GM23338 (cell line): ENCODE data around the gene LAMTOR5. TPM values are rescaled to one million over a fixed set of nuclear protein-coding genes. Genes with fewer than 3 reads are reported as not detected.

Experiments used
- ATAC-seq: fragments of 200-7000 bp; cut with Tn5 transposase; 3 replicates; pipeline ENCODE4 v1.9.1; 2020
- DNase-seq: peaks from one replicate; pipeline ENCODE4 v3.0.0-alpha.2; 2015; ENCODE audit warnings: low spot score
- H2AFZ ChIP-seq: fragments of 200-600 bp; sonication (generic); 2 replicates; pipeline ENCODE4 v1.8.0; 2016; ENCODE audit warnings: antibody characterized with exemption, mild to moderate bottlenecking, moderate library complexity
- H3F3A ChIP-seq: fragments of 200-600 bp; sonication (generic); replicated peaks from 2 replicates; pipeline ENCODE4 v1.8.0; 2017; ENCODE audit warnings: antibody characterized with exemption, mixed run types, low read depth
- H3K27ac ChIP-seq: fragments of 200-600 bp; sonication (generic); 2 replicates; pipeline ENCODE4 v1.6.1; 2016; ENCODE audit warnings: low read depth
- H3K27me3 ChIP-seq: fragments of 200-600 bp; sonication (generic); 2 replicates; pipeline ENCODE4 v1.8.0; 2016; ENCODE audit warnings: mild to moderate bottlenecking, mixed run types, moderate library complexity; ENCODE audit not compliant: insufficient read depth
- H3K36me3 ChIP-seq: fragments of 200-600 bp; sonication (generic); 2 replicates; pipeline ENCODE4 v1.8.0; 2016; ENCODE audit warnings: mild to moderate bottlenecking; ENCODE audit not compliant: insufficient read depth
- H3K4me1 ChIP-seq: fragments of 200-600 bp; sonication (generic); 2 replicates; pipeline ENCODE4 v1.8.0; 2016; ENCODE audit warnings: mild to moderate bottlenecking, moderate library complexity; ENCODE audit not compliant: insufficient read depth
- H3K4me2 ChIP-seq: fragments of 200-600 bp; sonication (generic); 2 replicates; pipeline ENCODE4 v1.7.1; 2017; ENCODE audit warnings: mixed run types
- H3K4me3 ChIP-seq: fragments of 200-600 bp; sonication (generic); 2 replicates; pipeline ENCODE4 v1.6.1; 2016; ENCODE audit warnings: mixed run types
- H3K79me2 ChIP-seq: fragments of 200-600 bp; sonication (generic); replicated peaks from 2 replicates; pipeline ENCODE4 v1.8.0; 2017; ENCODE audit warnings: mild to moderate bottlenecking; ENCODE audit not compliant: insufficient read depth
- H3K9me2 ChIP-seq: fragments of 200-600 bp; sonication (generic); 2 replicates; pipeline ENCODE4 v1.8.0; 2017; ENCODE audit not compliant: insufficient read depth
- H4K20me1 ChIP-seq: fragments of 200-600 bp; sonication (generic); replicated peaks from 2 replicates; pipeline ENCODE4 v1.8.0; 2017; ENCODE audit warnings: mild to moderate bottlenecking; ENCODE audit not compliant: insufficient read depth
- H3K27ac Mint-ChIP-seq: 2 replicates; pipeline ENCODE4 v1.8.0; 2020; ENCODE audit warnings: inconsistent platforms, mild to moderate bottlenecking, moderate library complexity, mixed read lengths
- H3K27me3 Mint-ChIP-seq: 3 replicates; pipeline ENCODE4 v1.8.0; 2022; ENCODE audit warnings: low read depth, mild to moderate bottlenecking, moderate library complexity, mixed read lengths, inconsistent platforms; ENCODE audit not compliant: insufficient read depth, poor library complexity
- H3K36me3 Mint-ChIP-seq: 3 replicates; pipeline ENCODE4 v1.8.0; 2021; ENCODE audit warnings: low read depth, mild to moderate bottlenecking, inconsistent platforms, moderate library complexity, mixed read lengths
- H3K4me1 Mint-ChIP-seq: 3 replicates; pipeline ENCODE4 v1.8.0; 2020; ENCODE audit warnings: mild to moderate bottlenecking, inconsistent platforms, mixed read lengths
- H3K4me3 Mint-ChIP-seq: 3 replicates; pipeline ENCODE4 v1.8.0; 2021; ENCODE audit warnings: moderate library complexity, mild to moderate bottlenecking, inconsistent platforms, mixed read lengths
- H3K9me3 Mint-ChIP-seq: 3 replicates; pipeline ENCODE4 v1.8.0; 2020; ENCODE audit warnings: moderate library complexity, mild to moderate bottlenecking, inconsistent platforms, mixed read lengths
- CREB1 ChIP-seq: fragments of 250-450 bp; sonication (Bioruptor Pico); IDR thresholded peaks from 2 replicates; pipeline ENCODE4 v1.5.0; 2020; ENCODE audit warnings: low read depth, mild to moderate bottlenecking, moderate library complexity
- EZH2 ChIP-seq: fragments of 200-600 bp; sonication (generic); IDR thresholded peaks from one replicate; pipeline ENCODE4 v1.8.0; 2017; ENCODE audit warnings: antibody characterized with exemption, mild to moderate bottlenecking, low read depth; ENCODE audit not compliant: unreplicated experiment
- EZH2phosphoT487 ChIP-seq: fragments of 200-600 bp; sonication (generic); IDR thresholded peaks from one replicate; pipeline ENCODE4 v1.8.1; 2018; ENCODE audit warnings: antibody characterized with exemption; ENCODE audit not compliant: unreplicated experiment
- POLR2AphosphoS5 ChIP-seq: IDR thresholded peaks from 2 replicates; pipeline ENCODE4 v1.6.1; 2016; ENCODE audit warnings: antibody characterized with exemption, low read depth
- REST ChIP-seq: IDR thresholded peaks from one replicate; pipeline ENCODE4 v1.6.1; 2018; ENCODE audit warnings: antibody characterized with exemption; ENCODE audit not compliant: unreplicated experiment
- STAT1 ChIP-seq: IDR thresholded peaks from one replicate; pipeline ENCODE4 v1.6.1; 2016; ENCODE audit warnings: antibody characterized with exemption; ENCODE audit not compliant: unreplicated experiment
- ZNF114 ChIP-seq: fragments of 250-450 bp; sonication (Bioruptor Pico); IDR thresholded peaks from 2 replicates; pipeline ENCODE4 v1.5.0; 2020; ENCODE audit warnings: mild to moderate bottlenecking, moderate library complexity
- ZNF331 ChIP-seq: fragments of 250-450 bp; sonication (Bioruptor Pico); IDR thresholded peaks from 2 replicates; pipeline ENCODE4 v1.5.0; 2020; ENCODE audit warnings: low read depth, mild to moderate bottlenecking, moderate library complexity
- ZNF462 ChIP-seq: fragments of 250-450 bp; sonication (Bioruptor Pico); IDR thresholded peaks from 2 replicates; pipeline ENCODE4 v1.5.0; 2020; ENCODE audit warnings: mild to moderate bottlenecking, moderate library complexity
- polyA plus RNA-seq: library from polyadenylated mRNA; unstranded; fragments of >200 nt; fragmentation: Nextera tagmentation; extraction: Ambion mirVana; gene quantifications from 2 replicates; pipeline ENCODE4 v1.2.1, GENCODE V29; 2016
- total RNA-seq: library from RNA; depleted of rRNA; stranded (reverse); fragments of >200 nt; shearing (Covaris generic); gene quantifications from 2 replicates; pipeline ENCODE4 v1.2.3, GENCODE V29; 2014

The LAMTOR5 gene
- total and polyA plus RNA-seq, 2 experiments from 2014 or later: 41.0 to 246 TPM

- peaks cover 90% of the 10 kb centered on the region for H3K79me2 ChIP-seq
- TF ChIP-seq EZH2 (no peak), ZNF331 (CRISPR knock-in tag) (no peak), ZNF114 (CRISPR knock-in tag) (no peak), ZNF462 (CRISPR knock-in tag) (no peak), EZH2phosphoT487 (no peak), STAT1 (no peak), POLR2AphosphoS5 (no peak), REST (no peak), CREB1 (no peak)
- no peaks in the 10 kb centered on the region for H3K4me1 Mint-ChIP-seq
- H3K9me2 ChIP-seq: no peaks in the 10 kb centered on the region
- no peak overlapping the region for H3K4me2 ChIP-seq
- H3K27ac ChIP-seq: no peak overlapping the region
- no peaks in the 10 kb centered on the region for H3F3A ChIP-seq
- no peak overlapping the region for H3K27ac Mint-ChIP-seq
- no peaks in the 10 kb centered on the region for H3K4me1 ChIP-seq
- H3K27me3 Mint-ChIP-seq: peaks cover 5% of the 10 kb centered on the region
- no peaks in the 10 kb centered on the region for H3K9me3 Mint-ChIP-seq
- no peak overlapping the region for H3K4me3 Mint-ChIP-seq
- no peak overlapping the region for H2AFZ ChIP-seq
- peaks cover 49% of the 10 kb centered on the region for H3K36me3 Mint-ChIP-seq
- no peak overlapping the region for H3K4me3 ChIP-seq
- ATAC-seq: no peak
- H3K36me3 ChIP-seq: peaks cover 11% of the 10 kb centered on the region; the same call in 1 of the 2 replicates
- peaks cover 39% of the 10 kb centered on the region for H4K20me1 ChIP-seq
- H3K27me3 ChIP-seq: no peaks in the 10 kb centered on the region
- no peak for DNase-seq
Measured at GRCh38 chr1:110361856-110362255, 45.6 kb downstream of the LAMTOR5 start.
